Measurements from ENCODE around the gene FMN1.

The FMN1 gene

DNA sequence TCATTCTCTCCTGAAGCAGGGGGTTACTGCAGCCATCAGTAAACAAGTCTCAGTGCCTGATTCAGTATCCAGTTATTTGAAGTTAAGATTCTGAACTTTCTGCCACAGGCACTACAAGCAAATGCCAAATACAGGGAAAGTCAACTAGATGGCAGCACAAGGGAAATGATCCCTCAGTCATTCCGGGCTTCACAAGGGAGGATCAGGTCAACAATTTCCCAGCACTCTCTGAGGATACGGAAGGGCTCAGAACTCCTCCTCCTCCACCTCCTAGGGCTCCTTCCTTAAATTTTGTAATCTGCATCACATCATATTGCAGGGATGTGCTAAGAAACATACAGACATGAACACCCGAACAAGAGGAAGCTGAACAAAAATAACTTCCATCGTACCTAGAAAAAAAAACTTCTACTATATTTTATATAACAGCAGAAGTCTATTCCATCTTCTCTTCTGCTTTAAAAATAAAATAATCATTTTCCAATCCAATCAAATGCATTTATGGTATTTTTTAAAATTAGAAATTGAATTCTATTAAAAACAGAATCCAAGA lies 187.1 kb downstream of the FMN1 start:
- DNase-seq = peak; percentile 58

DNA sequence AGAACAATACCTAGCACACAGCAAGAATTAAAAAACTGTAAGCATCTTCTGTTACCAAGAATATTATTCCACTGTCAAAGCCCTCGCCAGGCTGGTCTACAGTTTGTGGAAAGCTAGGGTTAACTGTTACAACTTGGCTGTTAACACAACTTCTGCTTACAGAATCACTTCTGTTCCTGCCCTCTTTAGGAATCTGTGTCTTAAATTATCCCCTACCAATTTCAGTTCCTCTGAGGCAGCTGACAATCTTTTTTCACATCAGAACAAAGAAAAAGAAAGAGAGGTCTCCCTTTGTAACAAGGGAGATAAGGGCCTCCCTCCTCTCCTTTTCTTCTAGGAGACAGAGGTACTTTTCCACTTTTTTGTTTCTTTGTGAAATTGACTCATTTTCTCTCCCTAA lies 188.9 kb downstream of the FMN1 start:
- peak; percentile 89 for DNase-seq

DNA sequence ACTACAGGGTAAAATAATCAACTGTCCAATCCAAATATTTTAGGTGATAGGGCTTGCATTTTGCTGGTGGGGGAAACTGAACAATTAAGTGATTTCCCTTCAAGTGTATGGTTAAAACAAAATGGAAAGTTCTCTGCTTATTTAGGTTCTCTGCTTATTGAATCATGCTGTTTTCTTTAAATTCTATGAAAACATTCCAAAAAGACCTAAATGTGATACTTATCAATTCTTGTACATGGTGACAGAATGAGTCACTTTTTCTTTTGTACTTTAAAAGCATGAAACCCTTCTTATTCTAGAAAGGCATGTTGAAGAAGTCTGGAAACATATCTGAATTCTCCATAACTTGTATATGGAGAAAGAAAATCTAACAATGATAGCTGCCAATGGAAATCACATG lies 192.6 kb downstream of the FMN1 start:
- no peak for DNase-seq

DNA sequence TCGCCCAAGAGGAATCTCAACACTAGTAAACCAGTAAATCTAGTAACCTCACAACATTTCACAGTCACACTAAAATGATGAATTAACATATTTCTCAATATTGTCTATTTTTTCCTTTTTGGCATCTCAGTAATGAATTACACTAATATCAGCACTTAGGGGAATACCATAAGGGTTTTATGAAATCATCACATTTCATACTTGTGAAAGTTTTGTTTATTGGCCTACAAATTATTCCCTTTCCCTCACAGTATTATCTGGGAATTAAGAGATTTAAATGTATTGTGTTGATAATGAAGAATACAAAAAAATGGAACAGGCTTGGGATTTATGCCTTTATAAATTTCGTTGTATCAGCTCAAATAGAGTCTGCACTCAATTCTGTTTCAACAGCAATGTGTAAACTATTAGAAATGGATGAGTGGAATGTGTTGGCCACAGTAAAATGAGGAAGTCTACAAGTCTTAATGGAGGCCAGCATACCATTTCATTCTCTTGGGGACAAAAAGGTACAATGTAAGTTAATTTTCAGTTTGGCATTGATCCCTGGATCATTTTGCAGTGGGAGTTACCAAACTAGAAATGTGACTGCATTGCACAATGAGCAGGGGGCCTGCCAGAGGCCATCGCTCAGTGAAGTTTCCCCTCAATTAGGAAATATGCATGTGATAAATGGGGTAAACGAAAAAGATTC lies 195.4 kb downstream of the FMN1 start:
- no peak for DNase-seq

DNA sequence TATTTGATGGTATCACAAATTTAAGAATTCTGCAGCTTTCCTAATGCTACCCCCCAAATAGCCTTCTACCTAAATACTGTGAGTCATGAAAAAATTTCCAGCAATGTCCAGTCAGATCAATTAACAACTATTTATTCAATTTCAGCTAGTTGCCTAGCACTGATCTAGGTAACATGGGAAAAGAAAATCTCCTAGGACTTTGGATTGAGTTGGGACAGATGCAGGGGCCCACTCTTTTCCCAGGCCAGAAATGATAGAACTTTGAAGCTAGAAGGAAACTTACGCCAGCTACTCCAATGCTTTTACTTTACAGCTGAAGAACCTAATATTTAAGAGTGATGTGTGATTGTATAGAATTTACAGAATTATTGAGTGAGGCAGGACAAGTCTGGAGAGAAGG lies 196.3 kb downstream of the FMN1 start:
- DNase-seq = no peak

DNA sequence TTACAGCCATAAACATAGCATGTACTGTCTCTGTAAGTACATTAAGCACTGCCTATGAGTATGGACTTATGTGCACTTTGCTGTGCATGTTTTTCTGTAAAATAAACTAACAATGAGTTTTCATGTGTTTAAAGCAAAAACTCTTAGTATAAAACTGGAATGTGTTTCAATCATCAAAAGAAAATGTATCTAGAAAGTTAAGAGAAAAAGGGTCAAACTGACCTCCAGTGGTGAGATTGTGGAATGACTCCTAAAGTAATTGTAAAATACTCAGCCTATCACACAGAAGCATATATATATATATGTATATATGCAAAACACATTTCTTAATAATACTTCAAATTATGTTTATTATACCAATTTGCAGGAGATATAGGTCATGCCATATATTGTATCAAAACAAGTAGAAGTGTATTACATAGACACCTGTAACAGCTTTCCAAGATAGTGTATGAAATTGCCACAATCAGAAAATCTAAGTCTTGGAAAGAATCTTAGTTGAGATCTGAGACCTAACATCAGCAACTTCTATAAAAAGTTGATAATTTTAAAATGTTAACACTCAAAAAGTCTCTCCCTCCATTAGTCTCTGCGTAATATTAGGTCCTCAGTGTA lies 199.6 kb downstream of the FMN1 start:
- DNase-seq = peak; percentile 42

DNA sequence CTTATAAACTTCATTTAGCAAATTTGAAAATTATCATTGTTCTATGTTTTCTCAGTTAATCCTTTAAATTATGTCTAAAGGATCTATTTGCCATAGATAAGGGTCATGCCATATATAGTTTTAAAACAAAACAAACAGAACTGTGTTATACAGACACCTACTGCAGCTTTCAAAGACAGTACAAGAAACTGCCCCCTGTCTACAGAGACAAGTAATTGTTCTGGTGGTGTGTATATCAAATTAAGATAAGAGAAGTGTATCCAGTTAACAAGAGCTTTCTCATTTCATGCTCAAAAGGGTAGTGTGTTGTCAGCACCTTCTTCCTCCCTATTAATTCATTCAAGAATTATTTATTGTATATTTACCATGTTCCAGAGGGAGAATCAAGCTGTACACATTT lies 201.2 kb downstream of the FMN1 start:
- DNase-seq = no peak

DNA sequence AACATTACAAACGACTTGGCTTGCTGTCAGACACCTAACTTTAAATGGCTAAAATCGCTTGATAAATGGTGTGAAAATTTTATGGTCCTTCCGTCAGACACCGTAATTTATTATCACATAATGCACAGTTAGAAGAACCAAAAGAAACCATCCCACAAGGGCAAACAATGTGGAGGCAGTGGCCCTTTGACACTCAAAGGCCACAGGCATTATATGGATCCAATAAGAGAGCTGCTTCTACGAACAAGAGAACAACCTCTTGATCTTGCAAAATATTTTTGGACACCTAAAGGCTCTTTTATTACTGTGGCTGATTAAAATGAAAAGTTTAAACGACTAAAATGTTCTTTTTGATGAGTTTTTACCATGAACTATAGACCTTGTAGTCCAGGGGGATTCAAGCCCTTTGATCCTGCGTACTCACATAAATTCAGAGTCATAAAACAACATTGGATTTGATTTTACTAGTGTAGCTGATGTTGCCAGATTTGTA lies 202.8 kb downstream of the FMN1 start:
- DNase-seq = no peak

DNA sequence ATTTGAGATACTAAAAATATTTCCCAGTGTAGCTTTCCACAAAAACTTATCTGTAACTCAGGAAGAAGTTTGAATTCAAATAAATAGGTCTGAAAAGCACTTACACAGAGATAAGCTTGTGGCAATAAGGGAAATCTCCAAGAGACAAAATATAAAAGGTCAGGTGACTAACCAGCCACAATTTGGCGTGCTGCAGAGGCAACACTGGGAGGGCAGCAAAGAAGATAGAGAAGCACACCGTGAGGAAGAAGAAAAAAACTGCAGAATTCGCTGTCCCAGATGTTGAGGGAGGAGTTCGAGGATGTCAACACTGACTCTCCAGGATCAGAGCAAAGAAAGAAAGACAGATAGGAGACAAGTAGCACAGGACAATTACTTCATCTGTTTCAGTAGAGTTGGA lies 204.4 kb downstream of the FMN1 start:
- DNase-seq = no peak

DNA sequence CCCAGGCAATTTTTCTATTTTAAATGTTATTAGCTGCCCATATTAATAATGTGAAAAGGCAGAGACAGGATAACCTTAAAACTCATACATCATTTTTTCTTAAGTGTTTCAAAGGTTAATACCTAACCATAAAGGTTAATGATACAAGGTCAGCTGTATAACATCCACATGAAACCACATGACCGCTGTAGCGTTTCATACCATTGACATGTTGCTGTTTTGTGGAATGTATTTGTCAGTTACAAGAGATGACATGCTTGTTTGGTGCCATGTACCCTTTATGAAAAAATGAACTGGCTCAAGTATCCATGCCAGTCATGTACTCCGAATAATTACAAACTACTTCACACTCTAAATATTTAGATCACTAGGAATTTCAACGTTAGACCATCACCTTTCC lies 207.4 kb downstream of the FMN1 start:
- DNase-seq = no peak

DNA sequence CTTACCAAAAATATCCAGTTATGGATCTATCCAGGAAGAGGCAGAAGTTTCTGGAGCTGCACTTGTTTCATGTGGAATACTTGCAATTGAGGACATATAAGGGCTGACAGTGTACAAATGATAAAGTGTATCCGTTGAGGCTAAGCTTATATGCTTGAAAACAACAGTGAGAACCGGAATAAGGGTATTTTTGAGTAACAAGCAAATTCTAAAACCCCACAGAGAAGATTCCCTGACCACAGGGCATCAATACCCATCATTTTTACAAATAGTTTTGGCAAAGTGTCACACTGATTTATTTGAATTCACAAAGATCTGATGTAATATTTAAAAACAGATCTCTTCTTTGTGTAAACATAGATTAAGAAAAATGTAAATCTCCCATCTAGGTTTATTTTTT lies 208.4 kb downstream of the FMN1 start:
- no peak for DNase-seq

DNA sequence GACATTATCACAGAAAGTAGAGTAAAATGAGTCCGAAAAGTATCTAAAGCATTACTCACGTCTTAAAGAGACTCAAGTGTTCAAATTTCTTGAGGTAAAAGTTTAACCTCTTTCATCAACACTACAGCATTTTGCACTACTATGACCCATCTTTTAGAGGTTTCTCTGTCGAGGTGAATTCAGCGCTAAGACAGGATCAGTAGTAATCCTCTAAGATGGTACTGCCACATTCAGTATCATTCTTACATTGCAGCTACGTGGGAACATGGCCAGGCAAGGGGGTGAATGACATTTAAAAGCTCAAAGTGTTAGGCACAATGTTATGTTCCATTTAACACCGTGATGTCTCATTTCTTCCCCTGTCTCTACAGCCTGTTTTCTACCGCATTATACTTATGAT lies 210.8 kb downstream of the FMN1 start:
- DNase-seq = no peak

DNA sequence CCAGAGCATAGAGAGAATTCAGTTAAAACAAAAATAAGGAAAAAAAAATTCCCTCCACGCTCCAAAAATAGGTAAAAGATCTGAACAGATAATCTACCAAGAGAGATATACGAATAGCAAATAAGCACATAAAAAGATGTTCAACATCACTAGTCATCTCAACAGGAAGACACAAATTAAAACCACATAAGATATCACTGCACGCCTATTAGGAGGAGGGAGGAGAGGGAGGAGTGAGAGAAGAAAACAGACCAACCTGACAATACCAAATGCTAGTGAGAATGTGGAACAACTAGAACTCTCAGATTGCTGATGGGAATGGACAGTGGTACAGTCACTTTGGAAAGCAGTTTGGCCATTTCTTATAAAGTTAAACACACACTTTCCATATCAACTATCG lies 212.5 kb downstream of the FMN1 start:
- no peak for DNase-seq

DNA sequence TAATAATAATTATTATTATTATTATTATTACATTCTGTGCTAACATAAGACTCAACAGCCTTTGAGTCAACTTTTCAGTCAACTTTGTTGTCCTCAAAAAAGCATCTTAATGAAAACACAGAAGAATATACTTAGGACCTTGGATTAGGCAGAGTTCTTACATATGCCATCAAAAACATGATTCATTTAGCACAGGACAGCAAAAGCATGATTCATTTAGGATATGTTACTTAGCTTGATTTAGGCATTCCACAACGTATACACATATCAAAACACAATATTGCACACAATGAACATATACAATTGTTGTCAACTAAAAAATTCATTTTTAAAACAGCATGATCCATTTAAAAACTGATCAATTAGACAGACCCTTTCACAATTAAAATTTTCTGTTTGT lies 213.0 kb downstream of the FMN1 start:
- no peak for DNase-seq

DNA sequence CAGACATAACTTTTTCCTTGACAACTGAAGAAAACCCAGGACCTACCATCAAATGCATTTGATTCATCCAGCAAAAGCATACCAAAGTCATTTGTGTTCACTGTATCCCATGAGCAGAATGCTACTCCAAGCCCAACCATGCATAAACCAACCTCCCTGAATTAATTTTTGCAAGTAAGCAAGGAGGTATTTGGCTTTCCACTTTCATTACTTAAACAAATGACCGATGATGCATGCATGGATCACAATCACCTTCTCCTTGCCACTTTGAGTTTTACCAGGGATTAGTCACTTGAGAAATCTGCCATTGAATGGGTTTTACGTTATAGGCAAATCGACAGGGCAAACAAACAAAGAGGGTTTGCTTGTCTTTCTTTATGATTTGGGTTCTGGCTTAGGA lies 214.8 kb downstream of the FMN1 start:
- no peak for DNase-seq

DNA sequence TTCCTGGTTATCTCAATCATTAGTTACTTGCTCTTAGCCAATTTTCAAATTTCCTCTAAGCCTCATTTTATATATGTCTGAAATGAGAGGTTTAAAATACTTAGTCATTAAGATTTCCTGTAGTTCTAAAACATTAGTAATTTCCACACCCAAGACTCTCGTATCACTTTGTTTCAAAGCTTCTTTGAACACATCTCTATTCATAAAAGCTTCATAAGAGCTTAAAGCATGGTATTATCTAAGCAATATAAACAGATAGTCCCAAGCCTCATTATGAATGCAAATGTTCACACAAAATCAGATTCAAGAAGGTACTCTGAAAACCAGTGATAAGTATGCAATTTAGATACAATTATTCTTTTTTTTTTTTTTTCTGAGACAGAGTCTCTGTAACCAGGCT lies 217.0 kb downstream of the FMN1 start:
- DNase-seq = no peak

DNA sequence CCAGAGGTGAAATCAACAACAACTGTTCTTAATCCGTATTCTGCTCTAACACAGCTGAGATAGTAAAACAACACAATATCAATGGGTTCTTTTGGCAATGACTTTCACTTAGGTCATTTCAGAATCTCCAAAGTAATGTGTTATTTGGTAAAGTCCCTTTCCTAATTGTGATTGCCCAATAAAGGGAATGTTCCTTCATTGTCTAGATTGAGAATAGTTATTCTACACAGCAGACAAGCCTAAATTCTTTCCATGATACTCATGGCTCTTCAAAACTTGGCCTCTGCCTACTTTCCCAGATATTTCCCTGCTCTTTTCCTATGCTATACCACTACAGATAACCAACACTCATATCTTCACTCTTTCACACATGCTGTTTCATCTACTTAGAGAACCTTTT lies 219.8 kb downstream of the FMN1 start:
- no peak for DNase-seq

DNA sequence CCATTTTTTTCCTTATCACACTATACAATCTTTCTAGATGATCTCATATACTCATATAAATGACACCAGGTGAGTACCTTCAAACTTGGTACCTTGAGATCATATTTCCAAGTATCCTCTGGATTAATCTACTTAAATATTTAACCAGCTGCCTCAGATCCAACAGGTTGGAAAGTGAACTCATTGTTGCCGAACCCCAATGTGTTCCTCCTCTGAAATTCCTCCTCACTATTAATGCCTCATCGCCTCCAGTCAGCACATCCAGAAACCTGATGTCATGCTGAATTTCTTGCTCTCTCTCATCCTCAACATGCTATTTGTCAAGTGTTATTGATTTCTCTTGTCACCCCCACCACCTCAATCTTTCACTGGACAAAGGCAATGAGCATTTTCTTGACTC lies 221.8 kb downstream of the FMN1 start:
- DNase-seq = no peak

DNA sequence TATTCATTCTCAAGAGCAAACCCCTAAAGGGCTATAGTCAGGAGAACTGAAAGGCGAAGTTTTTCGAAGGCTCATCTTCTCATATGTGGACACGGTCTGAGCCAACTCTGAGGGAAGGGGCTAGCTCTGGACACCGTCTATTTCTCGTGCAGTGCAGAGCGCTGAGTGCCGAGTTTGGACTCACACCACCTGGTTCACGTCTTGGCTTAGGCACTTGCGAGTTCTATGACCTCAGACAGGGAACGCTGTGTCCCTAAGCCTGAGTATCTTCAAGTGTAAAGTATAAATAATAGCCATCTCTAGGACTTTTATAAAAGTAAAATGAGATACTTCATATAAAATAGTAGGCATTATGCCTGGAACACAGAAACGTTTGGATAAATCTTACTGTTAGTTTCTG lies 223.7 kb downstream of the FMN1 start:
- no peak for DNase-seq

DNA sequence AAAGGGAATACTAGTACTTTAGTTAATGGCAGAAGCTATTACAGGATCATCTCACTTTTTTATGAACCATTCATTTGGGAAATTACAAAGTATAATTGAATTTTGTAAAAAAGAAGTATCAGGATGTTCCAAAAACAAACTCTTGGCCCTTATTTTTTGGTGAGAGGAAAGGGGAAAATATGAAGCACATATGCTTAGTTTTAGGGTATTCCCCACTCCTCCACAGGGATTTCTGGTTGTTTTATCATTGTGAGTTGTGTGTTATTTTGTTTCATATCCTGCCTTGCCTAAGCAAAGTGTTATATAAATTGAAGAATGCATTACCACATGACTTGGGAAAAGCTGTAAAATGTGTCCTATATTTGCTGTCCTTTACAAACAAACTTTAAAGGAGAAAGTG lies 227.0 kb downstream of the FMN1 start:
- DNase-seq = no peak

DNA sequence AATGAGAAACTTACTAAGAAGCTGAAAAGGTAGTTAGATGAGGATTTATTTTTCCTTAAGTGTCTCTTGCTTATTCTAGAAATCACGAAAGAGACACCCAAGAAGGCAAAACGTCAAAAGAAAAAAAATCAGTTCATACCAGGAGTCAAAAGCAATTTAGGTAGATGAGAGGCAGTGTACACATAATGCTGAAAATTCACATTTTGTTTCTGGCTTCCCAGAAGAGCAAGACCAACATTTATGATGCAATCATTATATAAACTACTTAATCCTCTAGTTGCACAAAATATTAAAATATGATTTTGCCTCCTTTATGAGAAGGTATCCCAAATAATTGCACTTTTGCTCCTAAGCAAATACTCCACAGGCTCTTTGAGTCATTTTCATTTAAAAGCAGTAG lies 228.0 kb downstream of the FMN1 start:
- DNase-seq = no peak

DNA sequence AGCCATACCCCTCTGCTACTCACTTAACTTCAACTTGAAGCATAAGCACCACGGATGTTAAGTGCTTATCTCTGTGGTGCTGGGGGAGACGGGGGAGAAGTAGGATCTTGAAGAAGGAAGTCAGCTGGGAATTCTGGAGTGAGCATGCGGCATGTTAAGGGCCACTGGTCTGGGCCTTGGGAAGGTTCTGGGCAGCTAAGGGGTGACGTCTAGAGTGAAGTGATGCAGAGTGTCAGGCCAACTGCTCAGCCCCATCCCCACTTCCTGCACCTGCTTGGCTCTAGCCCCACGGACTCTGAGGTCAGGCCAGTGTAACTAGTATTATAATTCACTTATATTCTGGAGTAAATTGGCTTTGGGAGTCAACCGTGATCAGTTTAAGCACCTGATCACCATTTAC lies 228.6 kb downstream of the FMN1 start:
- DNase-seq = no peak

DNA sequence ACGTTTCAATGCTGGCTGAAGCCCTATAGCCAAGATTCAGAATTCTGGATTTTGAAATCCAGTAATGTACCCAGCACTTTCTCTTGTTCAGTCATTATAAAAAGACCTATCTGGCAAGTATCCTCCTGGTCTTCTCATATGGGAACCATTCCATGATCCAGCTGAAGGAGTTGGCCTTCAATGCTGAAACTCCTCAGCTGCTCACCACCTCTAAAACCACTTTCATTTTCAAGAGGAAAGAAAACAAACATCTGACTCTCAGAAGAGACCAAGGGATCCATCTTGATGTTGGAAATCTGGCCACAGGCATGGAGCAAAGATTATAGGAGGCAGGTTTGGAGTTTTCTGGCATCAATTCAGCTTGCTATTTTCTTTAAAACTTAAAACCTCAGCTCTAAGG lies 235.4 kb downstream of the FMN1 start:
- peak; percentile 10 for DNase-seq

DNA sequence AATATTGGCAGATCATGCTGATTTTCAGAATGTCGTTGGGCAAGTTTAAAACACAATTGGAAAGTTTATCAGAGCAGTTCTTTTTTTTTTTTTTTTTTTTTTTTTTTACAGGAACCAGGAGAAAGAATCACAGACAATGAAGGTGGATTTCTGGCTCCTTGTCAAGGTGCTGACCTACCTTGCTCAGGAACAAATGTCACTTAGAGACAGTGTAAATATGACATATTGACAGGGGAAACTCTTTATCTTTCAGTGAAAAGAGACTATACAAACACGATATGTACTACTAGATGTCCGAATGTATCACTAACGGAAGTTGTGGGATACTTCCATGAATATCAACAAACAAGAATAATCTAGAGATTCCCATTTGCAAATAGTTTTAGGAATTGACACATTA lies 237.3 kb downstream of the FMN1 start:
- no peak for DNase-seq

DNA sequence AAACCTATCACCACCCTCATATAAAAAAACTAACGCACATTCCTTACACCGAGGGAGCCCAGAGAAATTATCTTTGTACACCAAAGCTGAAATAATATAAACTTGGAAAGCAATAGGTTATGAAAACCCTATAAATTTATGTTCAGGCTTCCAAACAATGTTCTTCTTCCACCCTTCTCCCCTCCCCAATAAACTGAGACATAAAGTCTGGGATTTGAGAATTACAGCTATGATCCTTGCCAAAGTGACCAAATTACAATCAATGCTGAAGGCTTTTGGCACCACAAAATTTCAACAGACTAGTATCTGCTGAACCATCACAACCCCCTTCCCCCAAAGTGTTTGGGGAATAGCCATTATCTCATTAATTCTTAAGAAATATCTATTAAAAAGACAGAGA lies 237.8 kb downstream of the FMN1 start:
- no peak for DNase-seq

All from MV-4-11 (cell line).